ENCODE data around the gene DCLK1.

DNA sequence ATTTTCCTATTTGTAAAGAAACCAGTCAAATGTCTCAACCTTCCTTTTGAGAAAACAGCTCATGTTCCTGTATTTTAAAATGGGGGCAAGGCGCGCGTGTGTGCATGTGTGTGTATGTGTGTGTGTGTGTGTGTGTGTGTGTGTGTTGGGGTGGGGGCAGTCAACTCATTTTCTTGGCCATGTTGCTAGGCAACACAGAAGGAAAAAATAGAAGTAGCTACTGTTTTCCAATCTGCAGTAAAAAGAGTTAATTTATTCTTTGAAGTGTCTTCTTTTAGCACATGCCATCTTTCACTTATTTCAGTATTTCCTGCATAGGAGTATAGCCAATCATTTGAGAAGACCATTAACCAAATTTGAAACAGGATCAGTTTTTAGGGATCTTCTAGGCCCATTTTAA, 279.3 kb downstream of the DCLK1 start:
- no peak for TF ChIP-seq CTCF (IDR thresholded peaks at IDR 0.05)
- no peak for TF ChIP-seq POLR2A (IDR thresholded peaks at IDR 0.05)

Measured in right lobe of liver (tissue), 4 donors.